ENCODE results near the gene TMCO4.

GRCh38 chr1:19770436-19771190, 29.1 kb downstream of the TMCO4 start:
- TF ChIP-seq CTCF (IDR thresholded peaks at IDR 0.05) (no peak), POLR2AphosphoS5 (IDR thresholded peaks at IDR 0.05; ENCODE audit: insufficient read depth in 1 of 2, low read depth in 1 of 2) (no peak)
